Ramos (cell line): ENCODE measurements around the gene ZNF486.
"Not testable (repeated sequence)": the region's sequence is repeated elsewhere in the genome, so short reads cannot be mapped to it uniquely, and the experiment has no call there.

ENCODE experiments used
- in situ Hi-C: fragments of 300-500 bp; cut with MboI; formaldehyde crosslinking; loops from one replicate; pipeline ENCODE4 v1.14.3; 2022; ENCODE audit warnings: low sequenced_read_pairs; ENCODE audit not compliant: unreplicated experiment

ZNF486 gene

DNA sequence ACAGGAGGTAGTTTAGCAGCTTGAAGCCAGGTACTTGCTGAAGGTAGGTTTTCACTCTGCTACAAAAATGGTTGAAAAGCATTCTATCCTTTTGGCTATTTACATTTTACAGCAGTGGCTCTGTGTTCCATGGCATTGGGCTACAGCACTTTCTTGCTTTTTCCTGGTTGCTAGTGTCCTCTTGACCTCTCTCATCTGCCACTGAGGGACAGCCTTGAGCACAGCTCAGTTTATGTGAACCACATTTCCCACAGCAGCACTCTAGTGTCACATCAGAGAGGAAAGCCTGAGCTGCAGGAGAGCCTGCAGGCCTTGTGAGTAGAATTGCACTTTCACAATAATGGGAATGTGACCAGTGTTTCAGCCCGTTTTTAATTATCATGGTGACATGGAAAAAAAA is 54.6 kb downstream of the ZNF486 start:
- in situ Hi-C loops: not testable (repeated sequence)

DNA sequence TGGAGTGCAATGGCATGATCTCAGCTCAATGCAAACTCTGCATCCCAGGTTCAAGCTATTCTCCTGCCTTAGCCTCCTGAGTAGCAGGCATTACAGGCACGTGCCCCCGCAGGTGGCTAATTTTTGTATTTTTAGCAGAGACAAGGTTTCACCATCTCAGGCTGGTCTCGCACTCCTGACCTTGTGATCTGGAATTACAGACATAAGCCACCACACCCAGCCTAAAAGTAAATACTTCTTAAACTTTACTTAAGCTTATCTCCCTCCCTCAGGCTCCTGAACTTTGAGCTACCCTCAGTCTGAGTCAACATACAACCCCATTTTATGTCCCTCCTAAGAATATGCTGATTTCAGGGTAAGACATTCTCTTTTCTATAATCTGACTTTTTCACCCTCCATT is 66.1 kb downstream of the ZNF486 start:
- in situ Hi-C loops: no loop called here

DNA sequence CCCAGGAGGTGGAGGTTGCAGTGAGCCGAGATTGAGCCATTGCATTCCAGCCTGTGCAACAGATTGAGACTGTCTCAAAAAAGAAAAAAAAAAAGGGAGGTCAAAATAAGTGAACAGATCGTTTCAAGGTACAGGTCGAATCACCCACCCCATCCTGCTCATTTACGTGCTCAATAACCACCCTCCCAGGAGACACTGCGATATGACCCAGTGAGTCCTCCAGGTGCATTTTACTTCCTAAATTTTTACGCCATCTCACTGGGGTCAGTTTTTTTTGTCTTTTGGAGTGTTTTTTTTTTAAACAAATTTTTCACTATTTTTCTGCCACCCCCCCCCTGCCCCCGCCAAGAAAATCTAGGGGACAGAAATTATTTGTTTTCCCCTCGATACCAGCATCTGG is 68.1 kb downstream of the ZNF486 start:
- in situ Hi-C loops: no loop called here

DNA sequence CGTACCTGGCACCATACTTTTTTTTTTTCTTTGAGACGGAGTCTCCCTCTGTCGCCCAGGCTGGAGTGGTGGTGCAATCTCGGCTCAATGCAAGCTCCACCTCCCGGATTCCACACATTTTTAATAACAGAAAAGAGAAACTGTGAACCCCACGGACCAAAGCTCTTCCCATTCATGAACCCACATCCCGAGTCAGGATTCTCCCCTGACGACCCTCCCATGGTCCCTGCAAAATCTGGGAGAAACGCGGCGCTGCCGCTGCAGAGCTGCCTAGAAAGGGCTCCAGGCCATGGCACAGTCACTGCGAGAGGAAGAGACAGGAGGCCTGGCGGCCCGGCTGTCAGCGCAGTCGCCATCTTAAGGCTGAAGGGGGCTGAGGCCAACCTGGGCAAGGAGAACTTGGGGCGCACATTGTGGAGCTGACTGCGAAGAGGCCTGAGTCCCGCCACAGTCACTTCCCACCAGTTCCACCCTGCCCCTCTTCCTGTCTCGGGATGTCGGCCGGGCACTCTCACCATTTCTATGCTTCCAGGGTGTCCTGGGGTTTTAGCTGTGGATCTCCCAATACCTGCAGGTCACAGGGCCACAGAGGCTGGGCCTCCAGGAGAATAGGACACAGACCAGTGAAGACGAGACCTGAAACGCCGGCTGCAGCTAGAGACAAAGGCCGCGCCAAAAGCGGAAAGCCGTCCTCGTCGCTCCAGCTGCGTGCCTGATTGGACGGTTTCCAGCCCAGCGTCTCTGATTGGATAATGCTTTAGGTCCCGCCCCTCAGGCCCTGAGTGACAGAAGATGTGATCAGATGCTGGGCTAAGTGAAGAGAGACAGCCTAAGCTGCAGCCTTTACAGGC is 71.0 kb downstream of the ZNF486 start:
- in situ Hi-C loops: no loop called here

- in situ Hi-C loops: no loop called here
Observed at GRCh38 chr19:20243629-20244028, 76.6 kb downstream of the ZNF486 start.

GRCh38 chr19:20244356-20244755 is 77.3 kb downstream of the ZNF486 start:
- in situ Hi-C loops: no loop called here

GRCh38 chr19:20245309-20245708 is 78.3 kb downstream of the ZNF486 start:
- in situ Hi-C loops: no loop called here

DNA sequence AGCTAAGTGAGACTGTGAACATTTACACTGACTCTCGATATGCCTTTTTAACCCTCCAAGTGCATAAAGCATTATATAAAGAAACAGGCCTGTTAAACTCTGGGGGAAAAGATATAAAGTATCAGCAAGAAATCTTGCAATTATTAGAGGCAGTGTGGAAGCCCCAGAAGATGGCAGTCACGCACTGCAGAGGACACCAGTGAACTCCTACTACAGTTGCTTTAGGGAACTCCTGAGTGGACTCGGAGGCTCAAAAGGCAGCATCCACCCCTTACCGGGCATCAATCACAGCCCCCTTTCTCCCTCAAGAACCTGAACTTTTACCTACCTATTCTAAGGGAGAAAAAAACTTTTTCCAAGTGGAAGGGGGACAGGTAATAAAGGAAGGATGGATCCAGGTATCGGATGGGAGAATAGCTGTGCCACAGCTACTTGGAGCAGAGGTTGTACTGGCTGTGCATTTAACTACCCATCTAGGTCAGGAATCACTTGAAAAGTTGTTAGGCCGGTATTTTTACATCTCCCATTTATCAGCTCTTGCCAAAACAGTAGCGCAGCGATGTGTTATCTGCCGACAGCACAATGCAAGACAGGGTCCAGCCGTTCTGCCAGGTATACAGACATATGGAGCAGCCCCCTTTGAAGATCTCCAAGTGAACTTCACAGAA is 80.1 kb downstream of the ZNF486 start:
- in situ Hi-C loops: no loop called here

GRCh38 chr19:20248258-20248657 is 81.2 kb downstream of the ZNF486 start:
- in situ Hi-C loops: not testable (repeated sequence)
